Endothelial cell of umbilical vein (primary cell): ENCODE data around the gene RYR1.

Source experiments
- CTCF ChIP-seq, 2 donors: IDR thresholded peaks; 1 replicate in 1 of 2; 2 replicates in 1 of 2; pipeline ENCODE4 v1.5.1; 2011; ENCODE audit warnings: low read length in 2 of 2, mild to moderate bottlenecking in 2 of 2, moderate library complexity in 2 of 2, control low read depth in 1 of 2, inconsistent platforms in 1 of 2, low read depth in 1 of 2; ENCODE audit not compliant: insufficient read depth in 1 of 2; ENCODE audit errors: extremely low read depth in 1 of 2
- POLR2A ChIP-seq: IDR thresholded peaks from 2 replicates; pipeline ENCODE4 v1.6.1; 2012; ENCODE audit warnings: low read depth, mild to moderate bottlenecking, control low read depth, low read length

GRCh38 chr19:38451629-38452028 is 18.1 kb downstream of the RYR1 start:
- TF ChIP-seq CTCF (IDR thresholded peaks at IDR 0.05; ENCODE audit: extremely low read depth in 1 of 2, insufficient read depth in 1 of 2, low read depth in 1 of 2, low read length in 2 of 2) (no peak), POLR2A (no peak)
